ENCODE data around the gene SHF. TPM values are rescaled to one million over a fixed set of nuclear protein-coding genes. Genes with fewer than 3 reads are reported as not detected.
"Not testable (repeated sequence)": the region's sequence is repeated elsewhere in the genome, so short reads cannot be mapped to it uniquely, and the experiment has no call there.

Gene SHF, protein sequence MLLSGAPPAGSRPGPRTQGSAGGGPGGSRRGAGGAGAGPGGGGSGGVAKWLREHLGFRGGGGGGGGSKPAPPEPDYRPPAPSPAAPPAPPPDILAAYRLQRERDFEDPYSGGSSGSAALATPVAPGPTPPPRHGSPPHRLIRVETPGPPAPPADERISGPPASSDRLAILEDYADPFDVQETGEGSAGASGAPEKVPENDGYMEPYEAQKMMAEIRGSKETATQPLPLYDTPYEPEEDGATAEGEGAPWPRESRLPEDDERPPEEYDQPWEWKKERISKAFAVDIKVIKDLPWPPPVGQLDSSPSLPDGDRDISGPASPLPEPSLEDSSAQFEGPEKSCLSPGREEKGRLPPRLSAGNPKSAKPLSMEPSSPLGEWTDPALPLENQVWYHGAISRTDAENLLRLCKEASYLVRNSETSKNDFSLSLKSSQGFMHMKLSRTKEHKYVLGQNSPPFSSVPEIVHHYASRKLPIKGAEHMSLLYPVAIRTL
- 7.4 TPM for polyA plus RNA-seq (ENCODE audit: insufficient read length)

DNA sequence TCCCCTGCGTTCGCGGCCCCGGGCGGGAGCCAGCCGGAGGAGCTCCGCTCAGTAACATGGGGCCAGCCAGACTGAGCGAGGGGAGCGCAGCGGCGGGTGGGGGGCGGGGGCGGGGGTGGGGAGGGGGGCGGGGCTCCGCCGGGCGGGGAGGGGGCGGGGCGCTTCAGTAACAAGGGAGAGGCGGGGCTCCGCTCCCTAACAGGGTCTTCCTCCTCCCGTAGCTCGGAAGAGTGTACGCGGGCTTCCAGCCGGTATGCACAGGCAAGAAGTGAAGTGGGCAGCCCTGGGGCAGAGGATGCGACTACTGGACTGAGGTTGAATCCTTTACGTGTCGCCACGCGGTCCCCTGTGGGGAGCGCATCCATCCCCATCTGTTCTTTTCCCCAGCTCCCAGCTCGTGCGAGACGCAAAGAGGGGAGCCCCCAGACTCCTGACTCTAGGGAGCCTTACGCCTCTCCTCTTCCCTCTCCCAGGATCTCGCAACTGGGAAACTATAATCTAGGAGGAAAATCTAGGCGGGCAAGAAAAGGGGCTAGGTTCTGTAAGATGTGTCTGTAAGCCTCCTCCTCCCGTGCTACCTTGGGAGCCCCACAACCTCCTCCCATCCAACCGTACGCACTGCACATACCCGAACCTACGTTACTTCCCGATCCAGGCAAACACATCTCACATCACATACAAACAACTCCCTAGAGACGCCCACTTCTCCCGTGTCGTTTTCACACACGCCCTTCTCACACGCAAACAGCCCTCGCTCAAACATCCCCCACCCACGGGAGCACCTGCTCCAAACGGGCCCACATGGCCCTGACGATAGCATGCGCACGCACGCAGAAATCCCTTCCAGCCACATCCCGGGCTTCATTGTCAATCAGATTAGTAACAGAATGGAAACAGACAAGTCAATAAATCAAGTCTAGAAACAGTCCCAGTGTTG is at the start of gene SHF:
Gene SHF, minus strand, starts transcription at position 73 of the 937 bp plus-strand sequence. Its CDS starts 15 bp downstream, at position 58.
- no peak for DNase-seq (ENCODE audit: low read depth)

DNA sequence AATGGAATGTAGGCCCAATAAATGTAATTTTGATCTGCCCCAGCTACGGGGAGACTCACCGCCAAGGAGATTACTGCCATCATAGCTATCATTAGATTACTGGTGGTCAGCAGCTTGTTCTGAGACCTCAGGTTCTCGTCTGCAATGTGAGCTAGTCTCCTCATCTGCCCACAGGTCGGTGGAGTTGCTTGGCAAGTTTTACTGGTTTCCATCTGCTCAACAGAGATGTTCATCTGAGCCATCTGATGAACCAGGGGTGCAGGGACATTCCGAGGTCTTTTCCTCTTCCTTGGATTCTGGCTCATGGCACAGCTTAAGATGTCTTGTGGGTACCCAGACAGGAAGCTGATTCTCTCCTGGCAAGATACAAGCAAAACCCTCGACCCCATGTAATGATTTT is 49.0 kb upstream of the SHF start:
- not testable (repeated sequence) for DNase-seq (ENCODE audit: low read depth)

DNA sequence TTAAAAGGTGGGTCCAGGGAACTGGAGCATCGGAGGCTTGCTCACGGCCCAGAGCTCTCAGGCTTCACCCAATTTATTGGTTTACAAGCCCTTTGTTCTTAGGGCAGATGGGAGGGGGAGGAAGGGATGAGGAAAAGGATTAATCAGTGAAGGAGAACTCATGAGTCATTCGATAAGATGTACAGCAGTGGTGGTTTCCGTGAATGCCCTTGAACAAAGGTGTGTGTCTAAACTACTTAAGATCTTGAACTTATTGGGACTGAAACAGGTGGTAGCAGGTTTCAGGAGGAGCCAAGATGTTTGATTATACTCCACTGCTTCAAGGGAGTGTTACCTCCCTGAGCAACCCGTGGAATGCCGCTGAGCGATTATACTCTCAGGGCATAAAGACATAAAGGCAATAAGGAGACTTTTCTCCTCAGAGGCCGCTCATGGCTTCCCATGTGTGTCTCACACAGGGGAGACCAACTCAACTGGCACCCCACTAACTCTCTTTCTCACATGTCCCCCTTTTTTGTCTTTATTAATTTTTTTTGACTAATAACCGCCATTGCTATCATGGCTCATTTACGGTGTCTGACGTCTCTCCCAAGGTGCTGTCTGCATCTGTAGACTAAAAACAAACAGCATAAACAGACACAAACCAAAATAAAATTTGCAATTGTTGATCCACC is 46.9 kb upstream of the SHF start:
- DNase-seq (ENCODE audit: low read depth) = no peak

DNA sequence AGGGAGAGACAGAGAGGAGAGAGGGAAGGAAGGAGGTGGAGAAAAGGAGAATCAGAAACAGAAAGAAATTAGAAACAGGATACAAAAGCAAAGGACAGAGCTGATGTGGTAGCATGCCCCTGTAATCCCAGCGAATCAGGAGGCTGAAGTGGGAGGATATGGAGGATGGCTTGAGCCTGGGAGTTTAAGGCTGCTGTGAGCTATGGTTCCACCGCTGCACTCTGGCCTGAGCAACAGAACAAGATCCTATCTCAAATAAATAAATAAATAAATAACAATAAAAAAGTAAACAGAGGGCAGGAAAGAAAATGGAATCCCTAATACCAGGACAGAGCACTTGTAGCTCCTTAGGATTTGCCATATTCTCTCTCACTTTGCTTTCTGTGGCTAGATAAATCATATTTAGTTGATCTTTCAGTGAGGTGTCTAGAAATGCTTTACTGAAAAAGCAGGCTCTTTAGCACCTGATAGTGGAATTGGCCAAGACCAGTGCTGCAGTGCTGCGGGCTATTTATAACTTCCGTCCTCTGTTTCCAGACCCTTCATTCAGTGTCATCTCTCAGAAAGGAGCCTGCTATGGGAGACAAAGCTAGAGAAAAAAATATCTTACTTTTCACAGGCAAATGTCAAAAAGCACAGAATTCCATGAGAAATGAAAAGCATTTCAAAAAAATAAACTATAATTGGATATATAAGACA is 44.2 kb upstream of the SHF start:
- no peak for DNase-seq (ENCODE audit: low read depth)

DNA sequence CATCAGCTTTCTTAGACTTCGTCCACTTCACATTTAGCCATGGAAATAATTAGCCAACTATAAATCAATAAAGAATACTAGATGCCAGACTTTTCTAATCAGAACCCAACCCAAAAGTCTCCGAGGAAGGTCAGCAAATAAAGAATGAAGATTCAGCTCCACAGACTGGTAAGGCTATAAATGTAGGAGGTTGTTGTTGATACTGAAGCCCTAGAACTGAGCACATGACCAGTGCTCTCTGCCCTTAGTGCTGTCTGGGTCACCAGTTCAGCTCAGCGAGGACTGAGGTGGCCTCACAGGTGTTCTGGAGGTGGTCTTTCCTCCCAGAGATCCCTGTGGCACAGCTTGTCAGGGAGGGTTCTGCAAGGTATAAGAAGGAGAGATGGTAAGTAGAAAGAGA is 43.4 kb upstream of the SHF start:
- no peak for DNase-seq (ENCODE audit: low read depth)

DNA sequence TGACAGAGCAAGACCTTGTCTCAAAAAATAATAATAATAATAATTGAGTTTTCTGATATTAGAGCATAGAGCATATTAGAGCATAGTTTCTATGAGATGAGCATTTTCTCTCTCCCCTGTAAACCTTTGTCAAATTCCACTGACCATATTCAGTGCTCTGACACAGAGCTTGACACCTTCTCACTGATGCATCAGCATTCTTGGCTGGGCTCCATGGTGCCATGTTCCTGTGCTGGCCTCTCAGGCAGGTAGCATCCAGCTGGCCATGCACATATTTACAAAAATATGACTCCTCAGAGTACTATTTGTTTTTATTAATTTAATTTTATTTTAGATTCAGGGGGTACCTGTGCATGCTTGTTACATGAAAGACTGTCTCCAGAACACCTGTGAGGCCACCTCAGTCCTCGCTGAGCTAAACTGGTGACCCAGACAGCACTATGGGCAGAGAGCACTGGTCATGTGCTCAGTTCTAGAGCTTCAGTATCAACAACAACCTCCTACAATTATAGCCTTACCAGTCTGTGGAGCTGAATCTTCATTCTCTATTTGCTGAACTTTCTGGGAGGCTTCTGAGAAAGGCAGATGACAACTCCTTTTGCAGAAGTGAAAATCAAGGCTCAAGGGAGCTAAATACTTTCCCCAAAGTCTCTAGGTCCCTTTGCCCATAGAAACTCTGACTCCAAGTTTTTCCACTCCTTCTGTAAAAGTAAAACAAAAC is 42.6 kb upstream of the SHF start:
- no peak for DNase-seq (ENCODE audit: low read depth)

DNA sequence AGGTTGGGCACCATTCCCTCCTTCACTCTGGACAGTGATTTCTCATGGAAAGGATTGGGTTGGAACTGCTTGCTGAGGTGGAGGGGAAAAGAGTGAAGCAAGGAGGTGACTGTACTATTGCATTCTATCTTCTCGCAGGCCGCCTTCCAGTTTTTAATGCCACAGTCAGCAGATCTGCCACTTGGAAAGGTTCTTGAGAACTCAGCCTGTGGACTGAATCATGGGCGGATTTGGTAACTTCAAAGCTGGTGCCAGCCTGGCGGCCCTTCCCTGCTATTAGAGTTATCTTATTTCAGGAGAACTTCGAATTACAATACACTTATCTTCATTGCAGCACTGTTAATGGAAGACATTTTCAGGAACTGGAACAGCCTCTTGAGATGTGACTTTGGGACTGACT is 41.2 kb upstream of the SHF start:
- DNase-seq (ENCODE audit: low read depth) = no peak

DNA sequence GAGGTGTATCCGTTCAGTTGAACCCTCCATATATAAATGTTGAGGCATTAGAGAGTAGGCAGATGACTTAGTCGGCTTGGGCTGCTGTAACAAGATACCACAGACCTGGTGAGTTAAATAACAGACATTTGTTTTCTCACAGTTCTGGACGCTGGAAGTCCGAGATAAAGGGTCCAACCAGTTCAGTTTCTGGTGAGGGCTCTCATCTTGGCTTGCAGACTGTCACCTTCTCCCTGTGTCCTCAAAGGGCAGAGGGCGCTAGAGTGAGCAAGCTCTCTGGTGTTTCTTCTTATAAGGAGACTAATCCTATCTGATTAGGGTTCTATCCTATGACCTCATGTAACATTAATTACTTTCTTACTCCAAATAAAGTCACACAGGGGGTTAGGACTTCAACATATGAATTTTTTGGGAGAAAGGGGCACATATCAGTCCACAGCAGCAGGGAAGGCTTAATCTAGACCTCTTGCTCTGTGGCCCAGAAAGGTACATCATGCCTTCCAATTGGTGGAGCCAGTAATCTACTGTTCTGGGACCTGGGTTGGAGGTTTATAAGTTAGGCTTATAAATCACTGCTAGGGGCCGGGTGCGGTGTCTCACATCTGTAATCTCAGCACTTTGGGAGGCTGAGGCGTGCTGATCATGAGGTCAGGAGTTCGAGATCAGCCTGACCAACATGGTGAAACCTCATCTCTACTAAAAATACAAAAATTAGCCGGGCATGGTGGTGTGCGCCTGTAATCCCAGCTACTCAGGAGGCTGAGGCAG is 37.9 kb upstream of the SHF start:
- no peak for DNase-seq (ENCODE audit: low read depth)

DNA sequence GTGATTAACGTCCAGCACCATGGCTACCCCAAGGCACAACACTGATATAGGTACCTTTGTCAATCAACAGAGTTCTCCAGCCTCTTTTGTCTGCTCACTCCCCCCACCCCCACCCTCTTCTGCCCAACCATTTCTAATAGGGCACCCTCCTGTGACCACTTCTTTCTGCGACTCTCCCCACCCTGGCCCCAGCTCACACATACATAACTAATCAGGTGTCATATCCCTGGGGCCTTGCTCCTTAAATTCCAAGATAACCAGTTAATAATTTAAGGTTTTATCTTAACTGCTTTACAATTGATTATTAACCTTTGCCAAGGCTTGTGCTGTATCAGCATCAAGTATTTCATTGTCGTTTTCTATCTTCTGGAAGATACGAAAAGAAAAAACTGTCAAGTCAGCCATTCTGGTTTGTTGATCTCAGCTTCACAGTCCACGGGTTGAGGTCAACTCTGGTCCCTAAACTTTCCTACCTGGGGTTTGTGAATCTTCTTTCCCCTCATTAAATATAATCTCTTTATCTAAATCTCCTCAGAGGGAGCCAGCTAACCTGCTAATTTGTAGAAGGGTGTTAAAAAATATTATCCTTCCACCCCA is 37.0 kb upstream of the SHF start:
- DNase-seq (ENCODE audit: low read depth) = no peak

DNA sequence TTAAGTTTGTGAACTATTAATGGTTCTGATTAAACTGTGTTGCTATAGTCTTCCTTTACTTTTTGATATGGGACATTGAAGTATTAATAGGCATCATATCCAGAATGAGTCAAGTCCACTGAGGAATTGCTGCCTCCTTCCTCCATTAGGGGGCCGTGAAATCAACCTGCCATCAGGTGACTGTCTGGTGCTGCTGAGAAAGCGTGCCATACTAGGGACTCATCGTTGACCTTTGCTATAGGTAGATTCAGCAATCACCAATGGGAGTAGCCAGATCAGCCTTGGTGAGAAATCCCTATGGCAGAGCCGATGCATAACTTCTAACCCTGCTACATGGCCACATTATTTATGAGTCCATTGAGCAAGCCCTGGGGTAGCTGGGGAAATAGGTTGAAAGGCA is 34.2 kb upstream of the SHF start:
- no peak for DNase-seq (ENCODE audit: low read depth)

DNA sequence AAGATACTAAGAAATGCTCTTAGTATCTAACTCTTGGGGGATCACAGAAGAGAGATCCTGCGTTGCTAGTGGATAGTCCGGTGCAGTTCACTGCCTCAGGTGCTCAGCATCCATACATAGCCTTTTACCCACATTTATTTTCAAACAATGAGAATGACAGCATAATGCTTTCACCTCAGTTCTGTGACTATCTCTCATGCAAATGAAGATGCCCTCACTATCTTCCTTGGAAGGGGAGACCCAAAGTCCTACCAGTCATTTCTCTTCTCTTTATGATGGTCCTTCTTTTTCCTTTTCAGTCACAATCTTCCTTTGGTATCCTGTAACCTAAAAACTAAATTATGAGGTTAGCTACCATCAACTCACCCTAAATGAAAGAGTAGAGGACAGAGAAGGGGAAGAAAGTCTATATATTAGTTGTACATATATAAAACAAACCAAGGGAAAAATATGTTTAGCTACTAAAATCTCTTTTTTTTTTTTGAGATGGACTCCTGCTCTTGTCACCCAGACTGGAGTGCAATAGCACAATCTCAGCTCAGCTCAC is 33.4 kb upstream of the SHF start:
- DNase-seq (ENCODE audit: low read depth) = no peak

DNA sequence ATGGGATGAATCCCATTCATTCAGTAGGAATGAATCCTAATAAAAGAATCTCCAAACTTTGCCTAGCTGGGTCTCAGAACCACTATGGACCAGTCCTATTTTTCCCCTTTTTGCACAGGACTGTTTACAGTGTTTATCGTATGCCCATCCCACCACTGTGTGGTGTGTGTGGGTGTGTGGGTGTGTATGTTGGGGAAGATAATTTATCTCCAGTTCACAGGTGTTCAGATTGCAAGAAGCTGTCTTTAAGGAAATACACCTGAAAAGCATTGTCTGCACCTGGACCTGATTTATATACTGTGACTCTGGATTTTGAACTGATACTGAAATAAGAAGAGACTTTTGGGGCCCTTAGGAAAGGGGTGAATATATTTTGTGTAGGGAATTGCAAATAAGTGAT is 24.7 kb upstream of the SHF start:
- DNase-seq (ENCODE audit: low read depth) = no peak

DNA sequence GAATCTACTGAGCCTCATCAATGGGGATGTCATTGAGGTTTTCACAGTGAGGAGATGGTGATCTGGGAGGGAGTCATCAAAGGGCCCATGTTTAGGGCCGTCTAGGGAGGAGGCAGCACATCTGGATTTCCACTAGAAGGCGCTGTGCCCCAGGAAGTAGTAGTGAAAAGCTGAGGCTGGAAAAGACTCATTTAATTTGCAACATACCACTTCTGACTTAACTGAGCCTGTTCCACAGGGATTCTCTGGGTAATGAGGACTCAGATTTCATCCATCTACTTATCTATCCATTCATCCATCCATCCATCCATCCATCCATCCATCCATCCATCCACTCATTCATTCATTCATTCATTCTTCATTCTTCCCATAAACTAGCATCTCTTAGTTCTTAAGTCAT is 17.4 kb upstream of the SHF start:
- DNase-seq (ENCODE audit: low read depth) = no peak

DNA sequence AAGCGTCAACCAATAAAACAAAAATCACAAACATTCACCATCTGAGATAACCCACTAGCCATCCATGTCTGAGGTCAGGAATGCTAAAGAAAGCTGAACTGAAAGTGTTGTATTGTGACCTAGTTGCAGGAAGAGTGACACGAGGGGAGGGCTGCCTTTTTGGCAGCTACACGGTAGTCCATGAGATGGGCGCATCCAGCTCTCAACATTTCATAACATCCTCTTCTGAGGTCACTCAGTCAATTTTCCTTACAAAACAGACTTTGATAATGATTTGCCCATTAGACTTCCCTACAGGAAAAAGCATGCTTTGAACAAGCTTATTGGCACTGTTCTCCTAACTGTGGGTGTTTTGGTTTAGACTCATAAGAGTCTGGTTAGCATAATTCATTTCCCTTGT is 15.4 kb upstream of the SHF start:
- DNase-seq (ENCODE audit: low read depth) = no peak

DNA sequence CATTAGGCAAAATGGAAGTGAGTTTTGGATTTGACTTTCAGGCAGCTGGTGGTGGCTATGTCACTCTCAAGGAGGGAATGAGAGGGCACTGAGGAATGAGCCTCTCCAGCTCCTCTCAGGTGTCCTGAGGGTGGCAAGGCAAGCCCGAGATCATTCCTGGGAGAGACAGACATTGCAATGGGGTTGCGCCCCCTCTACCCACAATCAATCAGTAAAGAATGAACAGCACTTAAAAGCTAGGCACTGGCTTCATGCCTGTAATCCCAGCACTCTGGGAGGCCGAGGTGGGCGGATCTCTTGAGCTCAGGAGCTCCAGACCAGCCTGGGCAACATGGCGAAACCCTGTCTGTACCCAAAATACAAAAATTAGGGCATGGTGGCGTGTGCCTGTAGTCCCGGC is 14.1 kb upstream of the SHF start:
- no peak for DNase-seq (ENCODE audit: low read depth)

DNA sequence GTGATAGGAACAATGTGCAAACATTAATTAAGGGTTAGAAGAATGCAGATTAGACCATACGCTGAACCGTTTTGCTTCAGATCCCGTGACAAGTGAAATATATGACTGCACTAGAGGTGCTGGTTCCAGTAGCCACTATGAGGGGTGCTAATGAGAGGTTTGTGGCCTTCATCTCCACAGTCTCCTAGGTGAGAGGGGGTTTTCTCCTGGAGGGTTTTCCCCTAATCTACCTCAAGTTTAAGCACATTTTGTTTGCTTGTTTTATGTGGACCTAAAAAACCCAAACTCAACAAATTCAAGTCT is 13.7 kb upstream of the SHF start:
- DNase-seq (ENCODE audit: low read depth) = no peak

DNA sequence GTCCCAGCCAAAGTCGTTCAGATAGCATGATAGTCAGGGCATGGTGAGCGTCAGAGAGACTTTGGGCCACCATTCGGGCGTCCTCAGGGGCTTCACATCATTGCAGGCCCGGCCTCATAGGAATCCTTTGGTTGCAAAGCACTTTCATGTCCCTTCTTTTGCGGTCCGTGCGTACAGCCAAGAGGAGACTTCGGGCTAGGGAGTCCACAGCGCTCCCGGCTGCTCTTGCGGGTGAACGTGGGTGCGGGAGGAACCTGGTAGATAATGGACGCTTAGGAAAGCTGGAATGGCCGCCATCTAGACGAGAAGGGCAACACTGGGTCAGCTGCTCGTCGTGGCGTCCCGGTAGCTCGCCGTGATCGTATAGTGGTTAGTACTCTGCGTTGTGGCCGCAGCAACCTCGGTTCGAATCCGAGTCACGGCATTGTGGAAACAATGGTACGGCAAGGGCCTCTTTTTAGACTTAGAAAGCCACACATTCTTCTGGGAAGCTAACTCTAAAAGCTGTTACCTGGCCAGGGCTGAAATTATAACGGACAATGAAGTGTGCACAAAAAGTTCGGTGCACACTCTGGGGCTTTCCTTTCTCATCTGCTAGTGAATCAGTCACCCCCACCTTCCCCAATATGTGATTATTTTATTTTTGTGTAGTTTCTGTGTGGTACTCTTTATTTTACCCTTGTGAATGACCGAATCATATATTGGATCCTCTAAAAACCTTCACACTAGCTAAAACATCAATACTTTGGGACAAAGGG is 13.2 kb upstream of the SHF start:
- DNase-seq (ENCODE audit: low read depth) = peak; percentile 72

DNA sequence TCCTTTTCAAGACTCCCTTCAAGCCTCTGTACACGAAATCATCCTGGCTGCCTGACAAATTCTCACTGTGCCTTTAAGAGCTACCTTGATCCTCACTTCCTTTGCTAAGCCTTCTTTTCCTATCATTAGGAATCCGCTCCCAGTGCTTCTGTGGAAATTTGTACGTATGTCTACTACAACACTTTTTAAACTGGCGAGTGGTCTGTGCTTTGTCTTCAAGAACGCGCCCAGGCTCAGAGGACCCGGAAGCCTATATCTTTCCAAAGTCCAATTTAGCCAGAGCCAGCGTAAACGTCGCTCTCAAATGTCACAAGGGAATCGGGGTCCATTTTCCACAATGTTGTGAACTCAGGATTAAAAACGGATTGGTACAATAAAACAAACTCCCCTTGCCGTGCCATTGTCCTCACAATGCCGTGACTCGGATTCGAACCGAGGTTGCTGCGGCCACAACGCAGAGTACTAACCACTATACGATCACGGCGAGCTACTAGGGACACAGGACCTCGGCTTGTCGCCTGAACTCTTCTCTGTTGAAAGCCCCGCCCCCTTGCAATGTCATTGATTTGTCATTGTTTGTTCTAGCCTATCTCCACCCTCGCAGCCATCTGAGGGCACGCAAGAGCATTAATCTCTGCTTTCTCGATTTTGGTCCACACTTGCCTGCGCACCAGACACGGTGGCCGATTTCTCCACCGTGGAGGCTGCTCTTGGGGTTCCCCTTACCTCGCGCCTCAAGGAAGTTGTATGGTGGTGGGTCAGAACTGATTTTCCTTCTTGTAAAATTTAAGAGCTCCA is 12.4 kb upstream of the SHF start:
- peak; percentile 93 for DNase-seq (ENCODE audit: low read depth)

Data from forelimb muscle (tissue), 1 donor.